H1 (cell line): Measurements from ENCODE around the gene OSBPL2. TPM values are rescaled to one million over a fixed set of nuclear protein-coding genes. Genes with fewer than 3 reads are reported as not detected.

Experiments
- CTCF ChIA-PET: fragments of 300-600 bp; sonication (Branson Sonifier 250); formaldehyde crosslinking; loops from one replicate; lab custom pipeline; 2021; ENCODE audit not compliant: partially characterized antibody; lab: Charles Lee
- POLR2A ChIA-PET: fragments of 300-600 bp; sonication (Branson Sonifier 250); formaldehyde crosslinking; loops from one replicate; lab custom pipeline; 2021; ENCODE audit warnings: inconsistent platforms; ENCODE audit not compliant: partially characterized antibody; lab: Charles Lee
- DNase-seq, 2 experiments: peaks; one replicate each; pipeline versions ENCODE4 v3.0.0 to v3.0.0-alpha.2; 2010 to 2022; ENCODE audit warnings: low spot score in 2 of 2, low read depth in 1 of 2, mixed read lengths in 1 of 2
- FAIRE-seq: peaks from 2 replicates; lab custom pipeline; 2011; peaks lifted over from hg19 to GRCh38; lab: Jason Lieb, UNC
- H2AFZ ChIP-seq: 2 replicates; pipeline ENCODE4 v1.8.1; 2012; ENCODE audit warnings: low read length, inconsistent platforms
- H2AK5ac ChIP-seq: 2 replicates; pipeline ENCODE4 v1.6.1; 2013; ENCODE audit warnings: low read depth, low read length
- H2BK120ac ChIP-seq: replicated peaks from 2 replicates; pipeline ENCODE3; 2013; ENCODE audit warnings: low read depth, low read length, inconsistent platforms
- H2BK12ac ChIP-seq: 2 replicates; pipeline ENCODE4 v1.6.1; 2013; ENCODE audit warnings: low read depth, low read length
- H2BK15ac ChIP-seq: 2 replicates; pipeline ENCODE4 v1.6.1; 2013; ENCODE audit warnings: low read length
- H2BK20ac ChIP-seq: 2 replicates; pipeline ENCODE4 v1.6.1; 2013; ENCODE audit warnings: low read length
- H2BK5ac ChIP-seq: 2 replicates; pipeline ENCODE4 v1.6.1; 2013; ENCODE audit warnings: low read depth, low read length
- H3K14ac ChIP-seq: 2 replicates; pipeline ENCODE4 v1.6.1; 2013; ENCODE audit warnings: inconsistent platforms; ENCODE audit not compliant: insufficient read length
- H3K18ac ChIP-seq: 2 replicates; pipeline ENCODE4 v1.6.1; 2013; ENCODE audit warnings: low read length; ENCODE audit errors: extremely low read depth
- H3K23ac ChIP-seq: 2 replicates; pipeline ENCODE4 v1.6.1; 2013; ENCODE audit warnings: inconsistent platforms; ENCODE audit not compliant: insufficient read length
- H3K23me2 ChIP-seq: 2 replicates; pipeline ENCODE4 v1.6.1; 2013; ENCODE audit warnings: low read depth, low read length
- H3K27ac ChIP-seq: 2 replicates; pipeline ENCODE4 v1.6.1; 2011; ENCODE audit warnings: low read depth, low read length, inconsistent platforms
- H3K27me3 ChIP-seq, 4 experiments: replicated peaks in 1 of 4; 1 replicate in 1 of 4; 2 replicates in 3 of 4; pipeline versions ENCODE4 v1.6.1 to v1.8.1; 2011 to 2013; ENCODE audit warnings: low read length in 3 of 4, mild to moderate bottlenecking in 3 of 4, inconsistent platforms in 2 of 4, mixed read lengths in 2 of 4, moderate library complexity in 1 of 4; ENCODE audit not compliant: control insufficient read depth in 3 of 4, insufficient read depth in 3 of 4; ENCODE audit errors: extremely low read depth in 1 of 4
- H3K36me3 ChIP-seq, 4 experiments: 2 replicates each; pipeline versions ENCODE4 v1.6.1 to v1.8.1; 2011 to 2013; ENCODE audit warnings: mild to moderate bottlenecking in 4 of 4, low read length in 3 of 4, moderate library complexity in 2 of 4, control low read depth in 1 of 4, inconsistent platforms in 1 of 4; ENCODE audit not compliant: insufficient read depth in 4 of 4, control insufficient read depth in 2 of 4
- H3K4ac ChIP-seq: replicated peaks from 2 replicates; pipeline ENCODE3; 2013; ENCODE audit warnings: low read length, low read depth, mixed read lengths, inconsistent platforms; ENCODE audit not compliant: insufficient read length
- H3K4me1 ChIP-seq, 4 experiments: replicated peaks in 1 of 4; 1 replicate in 1 of 4; 2 replicates in 3 of 4; pipeline versions ENCODE4 v1.6.1 to v1.8.1; 2011 to 2013; ENCODE audit warnings: low read length in 3 of 4, inconsistent platforms in 2 of 4, mixed read lengths in 1 of 4; ENCODE audit not compliant: insufficient read depth in 4 of 4, control insufficient read depth in 3 of 4
- H3K4me2 ChIP-seq, 2 experiments: 2 replicates each; pipeline versions ENCODE4 v1.6.1 to v1.8.1; 2011 to 2013; ENCODE audit warnings: low read depth in 2 of 2, low read length in 2 of 2, control low read depth in 1 of 2, inconsistent platforms in 1 of 2, mild to moderate bottlenecking in 1 of 2; ENCODE audit not compliant: insufficient read depth in 1 of 2
- H3K4me3 ChIP-seq, 4 experiments: fragments of 200-600, 300-600 bp in 1 of 4; sonication (generic), shearing (Covaris generic), sonication (Bioruptor Twin) in 1 of 4; 2 replicates each; pipeline versions ENCODE4 v1.5.1 to v1.8.1; 2011 to 2016; ENCODE audit warnings: low read length in 4 of 4, low read depth in 3 of 4, control low read depth in 2 of 4, inconsistent platforms in 2 of 4, mild to moderate bottlenecking in 2 of 4, mixed read lengths in 1 of 4, moderate library complexity in 1 of 4; ENCODE audit not compliant: insufficient read depth in 2 of 4; ENCODE audit errors: extremely low read depth in 1 of 4
- H3K56ac ChIP-seq: replicated peaks from 2 replicates; pipeline ENCODE3; 2013; ENCODE audit warnings: low read depth, mild to moderate bottlenecking, mixed read lengths, low read length, inconsistent platforms; ENCODE audit not compliant: insufficient read length
- H3K79me1 ChIP-seq: 2 replicates; pipeline ENCODE4 v1.6.1; 2013; ENCODE audit warnings: low read depth, low read length, control low read depth
- H3K79me2 ChIP-seq, 2 experiments: 2 replicates each; pipeline versions ENCODE4 v1.6.1 to v1.8.1; 2012 to 2013; ENCODE audit warnings: low read length in 2 of 2, mild to moderate bottlenecking in 2 of 2, inconsistent platforms in 1 of 2; ENCODE audit not compliant: insufficient read depth in 2 of 2, control insufficient read depth in 1 of 2
- H3K9ac ChIP-seq, 4 experiments: replicated peaks in 1 of 4; 1 replicate in 1 of 4; 2 replicates in 3 of 4; pipeline versions ENCODE4 v1.6.1 to v1.8.1; 2011 to 2013; ENCODE audit warnings: low read depth in 3 of 4, low read length in 3 of 4, control low read depth in 2 of 4, mild to moderate bottlenecking in 2 of 4, moderate library complexity in 2 of 4, inconsistent platforms in 1 of 4; ENCODE audit errors: extremely low read depth in 1 of 4
- H3K9me3 ChIP-seq, 2 experiments: 2 replicates each; pipeline versions ENCODE4 v1.6.1 to v1.8.1; 2012 to 2013; ENCODE audit warnings: mild to moderate bottlenecking in 2 of 2, moderate library complexity in 2 of 2, control low read depth in 1 of 2, inconsistent platforms in 1 of 2, low read depth in 1 of 2, low read length in 1 of 2, mixed read lengths in 1 of 2; ENCODE audit not compliant: insufficient read depth in 2 of 2
- H4K20me1 ChIP-seq, 2 experiments: replicated peaks in 1 of 2; 2 replicates each; pipeline versions ENCODE3 to v1.8.1; 2011 to 2013; ENCODE audit warnings: inconsistent platforms in 2 of 2, low read length in 2 of 2, mild to moderate bottlenecking in 1 of 2; ENCODE audit not compliant: insufficient read depth in 2 of 2, control insufficient read depth in 1 of 2
- H4K5ac ChIP-seq: 2 replicates; pipeline ENCODE4 v1.6.1; 2013; ENCODE audit warnings: low read length, low read depth, mixed read lengths, inconsistent platforms; ENCODE audit not compliant: insufficient read length
- H4K8ac ChIP-seq: 2 replicates; pipeline ENCODE4 v1.8.0; 2013; ENCODE audit warnings: mild to moderate bottlenecking, moderate library complexity, low read length, inconsistent platforms; ENCODE audit not compliant: insufficient read depth; ENCODE audit errors: extremely low read depth
- H4K91ac ChIP-seq: replicated peaks from 2 replicates; pipeline ENCODE3; 2013; ENCODE audit warnings: low read length, mixed read lengths, inconsistent platforms; ENCODE audit not compliant: insufficient read length
- PHF8 ChIP-seq: fragments of 200-600 bp; sonication (generic); conservative IDR thresholded peaks from 2 replicates; pipeline ENCODE4 v1.7.1; 2012; ENCODE audit warnings: low read depth, mild to moderate bottlenecking, inconsistent platforms, low read length, moderate library complexity
- WGBS, 2 experiments: shearing (Covaris generic) in 1 of 2; methylation state at CpG; one replicate each; pipeline versions ENCODE4 v1.1.6 to v1.1.7; 2013 to 2015; ENCODE audit warnings: low lambda C conversion rate in 2 of 2, mixed read lengths in 2 of 2, inconsistent platforms in 1 of 2, low coverage in 1 of 2, missing lambda C conversion rate in 1 of 2; ENCODE audit not compliant: insufficient replicate concordance in 2 of 2, insufficient coverage in 1 of 2, insufficient read length in 1 of 2; ENCODE audit errors: extremely low coverage in 1 of 2, missing lambda C conversion rate in 1 of 2; 5-methylcytosine and 5-hydroxymethylcytosine counted together
- polyA plus RNA-seq, 7 experiments: library from polyadenylated mRNA; depleted of rRNA in 3 of 7; stranded (reverse) in 5 of 7; unstranded in 2 of 7; fragments of >200 nt in 5 of 7; fragments of 200-250 nt in 2 of 7; gene quantifications; 1 replicate in 5 of 7; 2 replicates in 1 of 7; 4 replicates in 1 of 7; pipeline versions ENCODE4 v1.2.1 to v1.2.3, GENCODE V29; 2011 to 2013; ENCODE audit warnings: missing spikeins in 2 of 7, mixed read lengths in 2 of 7
- total RNA-seq: library from RNA; stranded (reverse); fragmentation: NEBNext Ultra II Directional; extraction: Animal tissue kit (Norgen Biotek cat#: 25700); gene quantifications from 2 replicates; pipeline ENCODE4 v1.2.1, GENCODE V29; 2021
- TF ChIP-seq, protein P1 (sequence below), 3 experiments: IDR thresholded peaks; 1 replicate in 2 of 3; 2 replicates in 1 of 3; pipeline versions ENCODE4 v1.5.1 to v1.6.1; 2011; ENCODE audit warnings: low read length in 3 of 3, mild to moderate bottlenecking in 3 of 3, inconsistent platforms in 2 of 3, low read depth in 1 of 3, moderate library complexity in 1 of 3; ENCODE audit not compliant: insufficient read depth in 1 of 3; ENCODE audit errors: control extremely low read depth in 1 of 3

OSBPL2 gene
- total and polyA plus RNA-seq, 2 of the 8 experiments (the other 6 are each of a cell fraction or from before 2014, with no cell fraction given): 11.7 to 42.4 TPM

DNA sequence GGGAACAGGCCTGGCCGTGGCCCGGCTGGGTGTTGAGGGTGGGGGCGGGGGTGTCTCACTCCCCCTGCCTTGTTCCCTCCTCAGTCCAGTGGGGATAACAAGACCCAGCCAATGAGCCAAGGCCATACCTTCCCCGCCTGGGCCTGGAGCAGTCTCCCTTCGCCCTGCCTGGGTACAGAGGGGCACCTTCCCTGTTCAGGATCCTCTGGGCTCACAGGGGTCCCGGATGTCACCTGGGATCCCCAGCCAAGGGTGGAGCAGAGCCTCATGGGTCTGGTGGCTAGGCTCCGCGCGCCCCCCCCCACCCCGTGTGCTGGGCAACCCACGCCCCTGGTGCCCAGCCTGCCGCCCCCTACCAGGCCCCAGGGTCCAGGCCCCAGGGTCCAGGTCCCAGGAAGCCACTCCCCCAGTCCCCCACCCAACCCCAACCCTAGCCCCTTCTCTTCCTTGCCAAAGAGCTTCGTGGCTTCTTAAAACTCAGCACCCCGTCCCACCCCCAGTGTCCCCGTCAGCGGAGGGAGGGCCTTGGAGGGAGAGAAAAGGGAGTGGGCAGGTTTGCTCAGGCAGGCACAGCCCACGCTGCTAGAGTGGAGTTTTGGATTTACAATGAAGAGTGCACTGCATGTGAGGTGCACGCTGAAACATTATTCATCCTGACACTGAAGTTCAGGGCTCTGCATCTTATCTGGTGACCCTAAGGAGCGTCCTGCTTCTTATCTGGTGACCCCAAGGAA lies 30.1 kb upstream of the OSBPL2 start:
- Histone ChIP-seq H3K56ac (no peak overlapping the region), H4K91ac (no peak overlapping the region), H4K5ac (no peak overlapping the region), H4K8ac (no peak overlapping the region), H2AFZ (no peak overlapping the region), H2BK20ac (no peak overlapping the region), H2BK15ac (no peak overlapping the region), H2BK120ac (no peak overlapping the region), H3K4ac (no peak overlapping the region), H2BK12ac (no peak overlapping the region), H2AK5ac (no peak overlapping the region), H3K79me2 (no peaks in the 10 kb centered on the region), H3K9me3 (no peaks in the 10 kb centered on the region), H3K9ac (no peak overlapping the region), H3K23me2 (no peaks in the 10 kb centered on the region), H3K36me3 (no peaks in the 10 kb centered on the region), H3K4me3 (no peak overlapping the region), H4K20me1 (peaks cover 0 to 2% of the 10 kb centered on the region in 2 experiments), H3K27me3 (no peaks in the 10 kb centered on the region), H2BK5ac (no peak overlapping the region), H3K79me1 (no peaks in the 10 kb centered on the region), H3K4me1 (no peaks in the 10 kb centered on the region), H3K4me2 (no peak overlapping the region), H3K14ac (no peak overlapping the region), H3K18ac (no peak overlapping the region), H3K27ac (no peak overlapping the region), H3K23ac (no peak overlapping the region)
- WGBS, 2 experiments: 81% methylated on average over 8 of the region's 19 CpGs; no CpG with 5 or more reads in 1 of the 2 experiments
- POLR2A ChIA-PET: no interaction called here
- CTCF ChIA-PET: interaction anchor here (1.0 to 2.5 kb wide), 5 partner anchors 7 to 64 kb away, joined by 3 to 9 read pairs (median 3); no protein-coding TSS in a partner anchor
- no peak for TF ChIP-seq PHF8
- TF ChIP-seq, protein P1, sequence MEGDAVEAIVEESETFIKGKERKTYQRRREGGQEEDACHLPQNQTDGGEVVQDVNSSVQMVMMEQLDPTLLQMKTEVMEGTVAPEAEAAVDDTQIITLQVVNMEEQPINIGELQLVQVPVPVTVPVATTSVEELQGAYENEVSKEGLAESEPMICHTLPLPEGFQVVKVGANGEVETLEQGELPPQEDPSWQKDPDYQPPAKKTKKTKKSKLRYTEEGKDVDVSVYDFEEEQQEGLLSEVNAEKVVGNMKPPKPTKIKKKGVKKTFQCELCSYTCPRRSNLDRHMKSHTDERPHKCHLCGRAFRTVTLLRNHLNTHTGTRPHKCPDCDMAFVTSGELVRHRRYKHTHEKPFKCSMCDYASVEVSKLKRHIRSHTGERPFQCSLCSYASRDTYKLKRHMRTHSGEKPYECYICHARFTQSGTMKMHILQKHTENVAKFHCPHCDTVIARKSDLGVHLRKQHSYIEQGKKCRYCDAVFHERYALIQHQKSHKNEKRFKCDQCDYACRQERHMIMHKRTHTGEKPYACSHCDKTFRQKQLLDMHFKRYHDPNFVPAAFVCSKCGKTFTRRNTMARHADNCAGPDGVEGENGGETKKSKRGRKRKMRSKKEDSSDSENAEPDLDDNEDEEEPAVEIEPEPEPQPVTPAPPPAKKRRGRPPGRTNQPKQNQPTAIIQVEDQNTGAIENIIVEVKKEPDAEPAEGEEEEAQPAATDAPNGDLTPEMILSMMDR (IDR thresholded peaks at IDR 0.05; ENCODE audit: control extremely low read depth in 1 of 3, insufficient read depth in 1 of 3, low read depth in 1 of 3, low read length in 3 of 3): no peak
- DNase-seq: no peak
- FAIRE-seq: no peak
